ENCODE data around the gene MON1B. TPM values are rescaled to one million over a fixed set of nuclear protein-coding genes. Genes with fewer than 3 reads are reported as not detected.

MON1B gene
- total and polyA plus RNA-seq, 9 of the 15 experiments (the other 6 are each of a cell fraction or from before 2014, with no cell fraction given) = 5.0 to 66.0 (median 12.6) TPM

DNA sequence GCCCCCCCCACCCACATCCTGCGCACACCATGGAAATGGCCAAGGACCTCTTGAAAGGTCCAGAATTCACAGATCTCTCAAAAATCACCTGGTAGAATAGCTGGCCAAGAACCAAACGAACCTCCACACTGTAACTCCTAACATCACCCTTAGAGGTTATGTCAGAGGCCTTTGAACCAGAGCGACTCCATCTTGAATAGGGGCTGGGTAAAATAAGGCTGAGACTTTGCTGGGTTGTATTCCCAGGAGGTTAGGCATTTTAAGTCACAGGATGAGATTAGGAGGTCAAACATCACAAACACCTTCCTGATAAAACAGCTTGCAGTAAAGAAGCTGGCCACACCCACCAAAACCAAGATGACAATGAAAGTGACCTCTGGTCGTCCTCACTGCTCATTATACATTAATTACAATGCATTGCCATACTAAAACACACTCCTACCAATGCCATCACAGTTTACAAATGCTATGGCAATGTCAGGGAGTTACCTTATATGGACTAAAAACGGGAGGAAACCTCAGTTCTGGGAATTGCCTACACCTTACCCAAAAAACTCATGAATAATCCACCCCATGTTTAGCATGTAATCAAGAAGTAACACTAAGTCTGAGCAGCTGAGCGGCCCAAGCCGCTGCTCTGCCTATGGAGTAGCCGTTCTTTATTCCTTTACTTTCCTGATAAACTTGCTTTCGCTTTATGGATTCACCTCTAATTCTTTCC, 43.0 kb downstream of the MON1B start:
- DNase-seq (ENCODE audit: extremely low read depth in 1 of 4, low spot score in 3 of 4) (no peak), ATAC-seq (no peak), FAIRE-seq (no peak)
- H3K4me1 ChIP-seq (replicated peaks in 1 of 2; ENCODE audit: control insufficient read depth in 2 of 2, insufficient read depth in 2 of 2, low read length in 2 of 2) = no peaks in the 10 kb centered on the region
- POLR2A ChIA-PET = no interaction called here
- peaks cover 4 to 8% of the 10 kb centered on the region in 2 experiments; a peak in 3 of 5 replicates for H3K27me3 ChIP-seq (ENCODE audit: control insufficient read depth in 2 of 2, insufficient read depth in 2 of 2, low read length in 2 of 2)
- 9% methylated on average over 9 of the region's 9 CpGs for WGBS (ENCODE audit: insufficient coverage, low coverage, missing lambda C conversion rate)
- CTCF ChIA-PET (ENCODE audit: low intra/inter-chr PET ratio) = interaction anchor here (4.3 kb wide), 1 partner anchor 348 kb away, joined by 92 read pairs; no protein-coding TSS in a partner anchor
- no peaks in the 10 kb centered on the region for H3K9me3 ChIP-seq (replicated peaks; ENCODE audit: control insufficient read depth, insufficient read depth, low read depth, low read length)
- no peak overlapping the region for H3K9ac ChIP-seq (ENCODE audit: insufficient read depth in 1 of 2, low read depth in 2 of 2, low read length in 2 of 2)
- no peaks in the 10 kb centered on the region for H3K36me3 ChIP-seq (ENCODE audit: control insufficient read depth, insufficient read depth, low read length)
- no TSS peak for BruUV-seq (replicated peaks)
- H3K79me2 ChIP-seq (ENCODE audit: control insufficient read depth, insufficient read depth, low read length) = no peaks in the 10 kb centered on the region
- H3K4me3 ChIP-seq = no peak overlapping the region
- in situ Hi-C loops (cut with MboI) = loop anchor here (25.0 kb wide), 1 partner anchor 728 kb away; no protein-coding TSS in a partner anchor
- intact Hi-C loops (cut with micrococcal nuclease) = loop anchor here (10.0 kb wide), 2 partner anchors 181 to 771 kb away; no protein-coding TSS in a partner anchor
- no peaks in the 10 kb centered on the region for H4K20me1 ChIP-seq (replicated peaks; ENCODE audit: control insufficient read depth, insufficient read depth, low read length)
- no peak overlapping the region for H2AFZ ChIP-seq (ENCODE audit: low read depth, low read length)
- no peak overlapping the region for H3K4me2 ChIP-seq (ENCODE audit: insufficient read depth, low read length)
- no peak overlapping the region for H3K27ac ChIP-seq (ENCODE audit: extremely low read depth, low read depth, low read length)
- H3K9me1 ChIP-seq (ENCODE audit: control insufficient read depth, insufficient read depth, low read length) = no peaks in the 10 kb centered on the region
- peak; percentile 75; the same call in 1 of the 2 replicates for TF ChIP-seq HDAC8 (tag; IDR thresholded peaks at IDR 0.05)
- TF ChIP-seq XRCC5 (IDR thresholded peaks at IDR 0.05; ENCODE audit: low read depth, low read length) = no peak
- TF ChIP-seq RBM39 (optimal IDR thresholded peaks at IDR 0.05; ENCODE audit: low read depth, low read length) = no peak
- TF ChIP-seq PTTG1 (tag; IDR thresholded peaks at IDR 0.05; ENCODE audit: low read depth) = 0 out of 2 replicates have a peak, but pooled peaks have one; percentile 33
- no peak for TF ChIP-seq KLF16 (IDR thresholded peaks at IDR 0.05)
- no peak for TF ChIP-seq NR2C2 (CRISPR knock-in tag; IDR thresholded peaks at IDR 0.05)
- TF ChIP-seq NR2C2 (tag; IDR thresholded peaks at IDR 0.05) = peak; percentile 30; the same call in 1 of the 2 replicates
- 0 out of 2 replicates have a peak, but pooled peaks have one; percentile 22 for TF ChIP-seq PYGO2 (tag; IDR thresholded peaks at IDR 0.05)
- 0 out of 2 replicates have a peak, but pooled peaks have one; percentile 52 for TF ChIP-seq ZNF197 (CRISPR knock-in tag; IDR thresholded peaks at IDR 0.05; ENCODE audit: low read depth)
- no peak for TF ChIP-seq HDAC2 (IDR thresholded peaks at IDR 0.05)
- TF ChIP-seq DACH1 (IDR thresholded peaks at IDR 0.05; ENCODE audit: partially characterized antibody) = no peak
- TF ChIP-seq, protein P1, sequence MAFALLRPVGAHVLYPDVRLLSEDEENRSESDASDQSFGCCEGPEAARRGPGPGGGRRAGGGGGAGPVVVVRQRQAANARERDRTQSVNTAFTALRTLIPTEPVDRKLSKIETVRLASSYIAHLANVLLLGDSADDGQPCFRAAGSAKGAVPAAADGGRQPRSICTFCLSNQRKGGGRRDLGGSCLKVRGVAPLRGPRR (CRISPR knock-in tag; IDR thresholded peaks at IDR 0.05) = no peak
- TF ChIP-seq NCOA4 (IDR thresholded peaks at IDR 0.05; ENCODE audit: partially characterized antibody) = no peak
- TF ChIP-seq, protein P2, sequence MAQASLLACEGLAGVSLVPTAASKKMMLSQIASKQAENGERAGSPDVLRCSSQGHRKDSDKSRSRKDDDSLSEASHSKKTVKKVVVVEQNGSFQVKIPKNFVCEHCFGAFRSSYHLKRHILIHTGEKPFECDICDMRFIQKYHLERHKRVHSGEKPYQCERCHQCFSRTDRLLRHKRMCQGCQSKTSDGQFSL (CRISPR knock-in tag; IDR thresholded peaks at IDR 0.05) = no peak
- TF ChIP-seq, protein P2 (tag; IDR thresholded peaks at IDR 0.05) = 0 out of 4 replicates have a peak, but pooled peaks have one; percentile 34 to 43
- peak; percentile 85; the same call in 1 of the 2 replicates for TF ChIP-seq ZNF584 (CRISPR knock-in tag; IDR thresholded peaks at IDR 0.05; ENCODE audit: low read depth)
- TF ChIP-seq, protein P3, sequence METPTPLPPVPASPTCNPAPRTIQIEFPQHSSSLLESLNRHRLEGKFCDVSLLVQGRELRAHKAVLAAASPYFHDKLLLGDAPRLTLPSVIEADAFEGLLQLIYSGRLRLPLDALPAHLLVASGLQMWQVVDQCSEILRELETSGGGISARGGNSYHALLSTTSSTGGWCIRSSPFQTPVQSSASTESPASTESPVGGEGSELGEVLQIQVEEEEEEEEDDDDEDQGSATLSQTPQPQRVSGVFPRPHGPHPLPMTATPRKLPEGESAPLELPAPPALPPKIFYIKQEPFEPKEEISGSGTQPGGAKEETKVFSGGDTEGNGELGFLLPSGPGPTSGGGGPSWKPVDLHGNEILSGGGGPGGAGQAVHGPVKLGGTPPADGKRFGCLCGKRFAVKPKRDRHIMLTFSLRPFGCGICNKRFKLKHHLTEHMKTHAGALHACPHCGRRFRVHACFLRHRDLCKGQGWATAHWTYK (CRISPR knock-in tag; IDR thresholded peaks at IDR 0.05) = peak; percentile 29; the same call in 1 of the 2 replicates

All from K562 (cell line).